ENCODE measurements around the gene SNX10. TPM values are rescaled to one million over a fixed set of nuclear protein-coding genes. Genes with fewer than 3 reads are reported as not detected.

The SNX10 gene
- total and polyA plus RNA-seq, 2 of the 4 experiments (the other 2 are of a cell fraction): not detected

DNA sequence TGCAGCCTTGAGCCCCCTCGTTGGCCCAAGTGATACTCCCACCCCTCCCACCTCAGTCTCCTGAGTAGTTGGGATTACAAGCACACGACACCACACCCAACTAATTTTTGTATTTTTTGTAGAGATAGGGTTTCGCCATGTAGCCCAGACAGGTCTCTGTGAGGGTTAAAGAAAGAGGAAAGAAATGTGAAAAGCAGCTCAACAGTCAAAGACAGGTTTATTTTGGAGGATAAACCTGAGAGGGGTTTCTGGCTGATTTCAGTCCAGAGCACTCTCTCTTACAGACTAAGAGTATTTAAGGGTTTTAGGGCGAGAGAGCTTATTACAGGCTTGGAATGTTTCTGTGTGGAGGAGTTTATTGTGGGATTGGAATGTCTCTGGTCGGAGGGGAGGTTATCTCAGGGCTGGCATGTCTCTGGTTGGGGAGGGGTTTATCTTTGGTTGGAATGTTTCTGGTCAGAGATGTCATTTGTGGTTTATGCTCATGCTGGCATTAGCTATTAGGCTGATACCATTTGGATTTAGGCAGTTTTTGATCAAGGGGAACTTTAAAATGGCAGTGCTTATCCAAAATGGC is 26.1 kb upstream of the SNX10 start:
- Histone ChIP-seq H2BK5ac (ENCODE audit: low read depth, low read length, poor library complexity, severe bottlenecking) (no peak overlapping the region), H4K91ac (ENCODE audit: insufficient read depth, low read depth, low read length) (no peak overlapping the region), H2AK5ac (ENCODE audit: low read depth, low read length) (no peak overlapping the region), H3K4ac (ENCODE audit: low read depth, low read length) (no peak overlapping the region), H4K5ac (ENCODE audit: low read depth, low read length) (no peak overlapping the region), H3K9me3 (ENCODE audit: control insufficient read depth, insufficient read depth, low read length) (no peaks in the 10 kb centered on the region; the same call in 1 of the 2 replicates), H2BK15ac (ENCODE audit: low read depth, low read length) (no peak overlapping the region), H3K4me3 (ENCODE audit: insufficient read depth, low read depth, low read length) (no peak overlapping the region), H3K36me3 (ENCODE audit: control insufficient read depth, insufficient read depth, low read length) (no peaks in the 10 kb centered on the region), H2AFZ (replicated peaks; ENCODE audit: low read length, poor library complexity) (no peak overlapping the region), H4K20me1 (ENCODE audit: insufficient read depth, low read length) (no peaks in the 10 kb centered on the region), H3K79me1 (ENCODE audit: low read depth in 1 of 2, low read length in 2 of 2) (no peaks in the 10 kb centered on the region), H2BK120ac (ENCODE audit: low read depth, low read length) (no peak overlapping the region), H4K8ac (ENCODE audit: low read depth in 2 of 2, low read length in 2 of 2) (no peak overlapping the region), H3K27ac (ENCODE audit: insufficient read depth, low read length) (no peak overlapping the region), H3K18ac (ENCODE audit: low read depth, low read length) (no peak overlapping the region), H3K56ac (ENCODE audit: extremely low read depth, insufficient read depth, low read length) (no peak overlapping the region), H3K27me3 (ENCODE audit: control insufficient read depth, insufficient read depth, low read length) (no peaks in the 10 kb centered on the region), H3K4me1 (ENCODE audit: control insufficient read depth, insufficient read depth, low read length) (no peaks in the 10 kb centered on the region), H3K9ac (ENCODE audit: low read depth, low read length) (no peak overlapping the region), H3K9me1 (ENCODE audit: insufficient read depth, low read length) (no peaks in the 10 kb centered on the region), H3K23ac (ENCODE audit: low read depth, low read length) (no peak overlapping the region), H2BK20ac (ENCODE audit: low read depth, low read length) (no peak overlapping the region), H2AK9ac (replicated peaks; ENCODE audit: low read depth, low read length, poor library complexity) (no peak overlapping the region), H3K4me2 (ENCODE audit: low read depth, low read length) (no peak overlapping the region), H3K14ac (replicated peaks; ENCODE audit: low read depth, low read length) (no peak overlapping the region)
- ChIA-PET POLR2A (ENCODE audit: unreplicated experiment) (no interaction called here), CTCF (no interaction called here)
- TF ChIP-seq BHLHE40 (IDR thresholded peaks at IDR 0.05; ENCODE audit: low read depth, low read length) (no peak), MXI1 (IDR thresholded peaks at IDR 0.05; ENCODE audit: borderline replicate concordance, low read depth, low read length) (no peak), MAFK (IDR thresholded peaks at IDR 0.05; ENCODE audit: low read depth, low read length) (no peak), RFX5 (IDR thresholded peaks at IDR 0.05; ENCODE audit: low read depth, low read length) (no peak), RCOR1 (IDR thresholded peaks at IDR 0.05; ENCODE audit: insufficient replicate concordance, low read length) (no peak), ELK1 (IDR thresholded peaks at IDR 0.05; ENCODE audit: borderline replicate concordance, low read depth, low read length) (no peak)
- dilution Hi-C loops (cut with HindIII; ENCODE audit: low sequenced_read_pairs, unreplicated experiment): no loop called here
- ATAC-seq (ENCODE audit: low read depth) (no peak), DNase-seq (no peak)
- BruUV-seq (replicated peaks): no TSS peak
- WGBS, 2 experiments (ENCODE audit: extremely low coverage in 2 of 2, insufficient read length in 1 of 2): no CpG with 5 or more reads among the region's 5 CpGs
- in situ Hi-C loops (cut with MboI; ENCODE audit: low sequenced_read_pairs): no loop called here
- intact Hi-C loops (cut with micrococcal nuclease): no loop called here

Measured in IMR-90 (cell line).